ENCODE data around the gene HDAC4.

HDAC4 gene

GRCh38 chr2:239065962-239066361 lies 334.9 kb downstream of the HDAC4 start:
- no peak for DNase-seq (ENCODE audit: low spot score)
- Histone ChIP-seq H3K27ac (no peak overlapping the region), H3K4me3 (no peak overlapping the region)
- TF ChIP-seq CTCF (IDR thresholded peaks at IDR 0.05) = no peak

- H3K4me3 ChIP-seq = no peak overlapping the region
- TF ChIP-seq CTCF (IDR thresholded peaks at IDR 0.05) = no peak
- no peak overlapping the region for H3K27ac ChIP-seq
- DNase-seq (ENCODE audit: low spot score) = no peak
Measured at GRCh38 chr2:239065537-239065936, 335.3 kb downstream of the HDAC4 start.

GRCh38 chr2:239064891-239065290 lies 335.9 kb downstream of the HDAC4 start:
- no peak for TF ChIP-seq CTCF (IDR thresholded peaks at IDR 0.05)
- no peak for DNase-seq (ENCODE audit: low spot score)
- no peak overlapping the region for H3K4me3 ChIP-seq
- H3K27ac ChIP-seq = no peak overlapping the region

GRCh38 chr2:239064253-239064652 lies 336.6 kb downstream of the HDAC4 start:
- H3K27ac ChIP-seq = no peak overlapping the region
- DNase-seq (ENCODE audit: low spot score) = no peak
- no peak for TF ChIP-seq CTCF (IDR thresholded peaks at IDR 0.05)
- H3K4me3 ChIP-seq = no peak overlapping the region

- TF ChIP-seq CTCF (IDR thresholded peaks at IDR 0.05) = no peak
- Histone ChIP-seq H3K4me3 (no peak overlapping the region), H3K27ac (no peak overlapping the region)
- no peak for DNase-seq (ENCODE audit: low spot score)
Measured at GRCh38 chr2:239062743-239063142, 338.1 kb downstream of the HDAC4 start.

- no peak overlapping the region for H3K4me3 ChIP-seq
- H3K27ac ChIP-seq = no peak overlapping the region
- no peak for TF ChIP-seq CTCF (IDR thresholded peaks at IDR 0.05)
- DNase-seq (ENCODE audit: low spot score) = no peak
Measured at GRCh38 chr2:239061824-239062570, 338.8 kb downstream of the HDAC4 start.

GRCh38 chr2:239061121-239061666 lies 339.6 kb downstream of the HDAC4 start:
- no peak for TF ChIP-seq CTCF (IDR thresholded peaks at IDR 0.05)
- H3K27ac ChIP-seq = no peak overlapping the region
- no peak overlapping the region for H3K4me3 ChIP-seq
- DNase-seq (ENCODE audit: low spot score) = no peak

Data from coronary artery (tissue), 2 donors.